ENCODE measurements around the gene DCHS2. TPM values are rescaled to one million over a fixed set of nuclear protein-coding genes. Genes with fewer than 3 reads are reported as not detected.

Gene DCHS2
- total RNA-seq, 6 donors from 2014 or later: 0.20 to 1.1 (median 0.80) TPM; not detected in 2

GRCh38 chr4:154467886-154468285 is 23.7 kb downstream of the DCHS2 start:
- Histone ChIP-seq H3K4me3 (no peak overlapping the region), H3K27me3 (no peaks in the 10 kb centered on the region), H3K27ac (no peak overlapping the region), H3K36me3 (no peaks in the 10 kb centered on the region), H3K9me3 (no peaks in the 10 kb centered on the region), H3K4me1 (no peaks in the 10 kb centered on the region)
- DNase-seq: no peak
- ATAC-seq (ENCODE audit: low FRiP score in 2 of 2): no peak
- TF ChIP-seq, protein P1, sequence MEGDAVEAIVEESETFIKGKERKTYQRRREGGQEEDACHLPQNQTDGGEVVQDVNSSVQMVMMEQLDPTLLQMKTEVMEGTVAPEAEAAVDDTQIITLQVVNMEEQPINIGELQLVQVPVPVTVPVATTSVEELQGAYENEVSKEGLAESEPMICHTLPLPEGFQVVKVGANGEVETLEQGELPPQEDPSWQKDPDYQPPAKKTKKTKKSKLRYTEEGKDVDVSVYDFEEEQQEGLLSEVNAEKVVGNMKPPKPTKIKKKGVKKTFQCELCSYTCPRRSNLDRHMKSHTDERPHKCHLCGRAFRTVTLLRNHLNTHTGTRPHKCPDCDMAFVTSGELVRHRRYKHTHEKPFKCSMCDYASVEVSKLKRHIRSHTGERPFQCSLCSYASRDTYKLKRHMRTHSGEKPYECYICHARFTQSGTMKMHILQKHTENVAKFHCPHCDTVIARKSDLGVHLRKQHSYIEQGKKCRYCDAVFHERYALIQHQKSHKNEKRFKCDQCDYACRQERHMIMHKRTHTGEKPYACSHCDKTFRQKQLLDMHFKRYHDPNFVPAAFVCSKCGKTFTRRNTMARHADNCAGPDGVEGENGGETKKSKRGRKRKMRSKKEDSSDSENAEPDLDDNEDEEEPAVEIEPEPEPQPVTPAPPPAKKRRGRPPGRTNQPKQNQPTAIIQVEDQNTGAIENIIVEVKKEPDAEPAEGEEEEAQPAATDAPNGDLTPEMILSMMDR (IDR thresholded peaks at IDR 0.05): no peak
- TF ChIP-seq EP300 (IDR thresholded peaks at IDR 0.05) (no peak), POLR2A (IDR thresholded peaks at IDR 0.05) (no peak), POLR2AphosphoS5 (IDR thresholded peaks at IDR 0.05) (no peak)
- 75 to 90% methylated on average over 1 of the region's 1 CpG for WGBS, 2 donors

- ATAC-seq (ENCODE audit: low FRiP score in 2 of 2): no peak
- no peak overlapping the region for H3K4me3 ChIP-seq
Measured at GRCh38 chr4:154466336-154466735, 25.3 kb downstream of the DCHS2 start.

GRCh38 chr4:154465085-154465484 is 26.5 kb downstream of the DCHS2 start:
- H3K27me3 ChIP-seq: no peaks in the 10 kb centered on the region
- DNase-seq (no peak), ATAC-seq (ENCODE audit: low FRiP score in 2 of 2) (no peak)
- 81 to 88% methylated on average over 4 to 6 of the region's 6 CpGs for WGBS, 2 donors
- TF ChIP-seq, protein P1 (IDR thresholded peaks at IDR 0.05): no peak
- TF ChIP-seq POLR2AphosphoS5 (IDR thresholded peaks at IDR 0.05) (no peak), POLR2A (IDR thresholded peaks at IDR 0.05) (no peak), EP300 (IDR thresholded peaks at IDR 0.05) (no peak)
- H3K4me3 ChIP-seq: no peak overlapping the region
- no peaks in the 10 kb centered on the region for H3K4me1 ChIP-seq
- no peaks in the 10 kb centered on the region for H3K9me3 ChIP-seq
- no peaks in the 10 kb centered on the region for H3K36me3 ChIP-seq
- H3K27ac ChIP-seq: no peak overlapping the region

More at GRCh38 chr4:154466336-154466735, 25.3 kb downstream of the DCHS2 start:
- no peaks in the 10 kb centered on the region for H3K27me3 ChIP-seq
- no peak for DNase-seq
- H3K4me1 ChIP-seq: no peaks in the 10 kb centered on the region
- no peaks in the 10 kb centered on the region for H3K36me3 ChIP-seq
- 70 to 86% methylated on average over 5 of the region's 5 CpGs for WGBS, 2 donors
- H3K9me3 ChIP-seq: no peaks in the 10 kb centered on the region
- no peak for TF ChIP-seq POLR2A (IDR thresholded peaks at IDR 0.05)
- TF ChIP-seq, protein P1 (IDR thresholded peaks at IDR 0.05): no peak
- TF ChIP-seq EP300 (IDR thresholded peaks at IDR 0.05): no peak
- no peak for TF ChIP-seq POLR2AphosphoS5 (IDR thresholded peaks at IDR 0.05)
- H3K27ac ChIP-seq: no peak overlapping the region

GRCh38 chr4:154464654-154465053 is 26.9 kb downstream of the DCHS2 start:
- ATAC-seq (ENCODE audit: low FRiP score in 2 of 2): no peak
- WGBS, 2 donors: 73 to 87% methylated on average over 1 of the region's 1 CpG
- Histone ChIP-seq H3K27ac (no peak overlapping the region), H3K27me3 (no peaks in the 10 kb centered on the region), H3K9me3 (no peaks in the 10 kb centered on the region), H3K36me3 (no peaks in the 10 kb centered on the region), H3K4me3 (no peak overlapping the region), H3K4me1 (no peaks in the 10 kb centered on the region)
- TF ChIP-seq EP300 (IDR thresholded peaks at IDR 0.05): no peak
- TF ChIP-seq POLR2AphosphoS5 (IDR thresholded peaks at IDR 0.05): no peak
- TF ChIP-seq POLR2A (IDR thresholded peaks at IDR 0.05): no peak
- TF ChIP-seq, protein P1 (IDR thresholded peaks at IDR 0.05): no peak
- DNase-seq: no peak

DNA sequence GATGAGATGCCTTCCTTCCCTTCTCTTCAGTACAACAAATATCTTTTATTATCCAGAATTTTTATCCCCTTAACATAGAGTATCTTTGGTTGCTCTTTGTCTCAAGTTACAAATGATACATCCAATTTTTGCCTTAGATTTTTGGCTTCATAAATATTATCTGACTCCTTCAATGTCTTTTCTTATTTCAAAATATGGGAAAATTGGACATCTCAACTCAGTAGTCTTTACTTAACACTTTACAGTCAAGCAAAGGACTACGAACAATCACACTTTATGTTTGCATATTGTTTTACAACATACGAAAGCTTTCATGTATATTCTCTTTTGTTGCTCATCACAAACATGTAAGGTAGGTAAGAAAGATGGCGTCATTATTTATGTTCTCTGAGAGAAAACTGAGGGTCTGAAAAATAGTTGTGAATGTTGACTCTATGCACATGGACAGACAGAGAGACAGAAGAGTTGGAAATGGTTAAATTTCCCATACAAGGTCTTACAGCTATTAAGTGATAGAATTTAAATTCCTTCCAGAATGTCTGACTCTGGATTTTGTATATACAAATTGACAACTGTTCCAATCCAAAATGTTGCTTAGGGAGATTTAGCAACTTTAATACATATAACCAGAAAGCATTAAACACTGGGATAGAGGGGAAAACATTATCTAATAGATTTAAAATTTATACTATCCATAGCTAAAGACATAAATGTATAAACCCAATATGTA is 29.4 kb downstream of the DCHS2 start:
- TF ChIP-seq POLR2A (IDR thresholded peaks at IDR 0.05) (no peak), EP300 (IDR thresholded peaks at IDR 0.05) (no peak), POLR2AphosphoS5 (IDR thresholded peaks at IDR 0.05) (no peak)
- TF ChIP-seq, protein P1 (IDR thresholded peaks at IDR 0.05): no peak
- Histone ChIP-seq H3K9me3 (no peaks in the 10 kb centered on the region), H3K27me3 (no peaks in the 10 kb centered on the region), H3K4me1 (no peaks in the 10 kb centered on the region), H3K36me3 (no peaks in the 10 kb centered on the region), H3K4me3 (no peak overlapping the region), H3K27ac (no peak overlapping the region)
- DNase-seq (no peak), ATAC-seq (ENCODE audit: low FRiP score in 2 of 2) (no peak)
- WGBS, 2 donors: 77 to 78% methylated on average over 3 of the region's 3 CpGs
